Activated CD8-positive, alpha-beta T cell treated with anti-CD3 and anti-CD28 coated beads for 36 hours (primary cell): ENCODE data around the gene KLHL1. TPM values are rescaled to one million over a fixed set of nuclear protein-coding genes. Genes with fewer than 3 reads are reported as not detected.

ENCODE experiments used
- ATAC-seq: fragments of 200-7000 bp; cut with Tn5 transposase; one replicate; pipeline ENCODE4 v1.10.0; 2021; ENCODE audit warnings: mild to moderate bottlenecking, moderate library complexity
- CTCF ChIA-PET: fragments of 350-600 bp; sonication (Branson Sonifier 250); formaldehyde crosslinking; loops from one replicate; lab custom pipeline; 2021; ENCODE audit warnings: antibody characterized with exemption; lab: Charles Lee
- POLR2A ChIA-PET: fragments of 350-600 bp; sonication (Branson Sonifier 250); formaldehyde crosslinking; loops from one replicate; lab custom pipeline; 2021; ENCODE audit warnings: antibody characterized with exemption; lab: Charles Lee
- DNase-seq: peaks from one replicate; pipeline ENCODE4 v3.0.0-alpha.2; 2020
- H3K27ac Mint-ChIP-seq: one replicate; pipeline ENCODE4 v1.8.0; 2021; ENCODE audit warnings: mild to moderate bottlenecking, mixed read lengths
- H3K27me3 Mint-ChIP-seq: one replicate; pipeline ENCODE4 v1.8.0; 2021; ENCODE audit warnings: mixed read lengths
- H3K36me3 Mint-ChIP-seq: one replicate; pipeline ENCODE4 v1.8.0; 2021; ENCODE audit warnings: low read depth, mixed read lengths
- H3K4me1 Mint-ChIP-seq: one replicate; pipeline ENCODE4 v1.8.0; 2021; ENCODE audit warnings: low read depth, mixed read lengths
- H3K4me3 Mint-ChIP-seq: one replicate; pipeline ENCODE4 v1.8.0; 2021; ENCODE audit warnings: mild to moderate bottlenecking, moderate library complexity, mixed read lengths
- H3K9me3 Mint-ChIP-seq: one replicate; pipeline ENCODE4 v1.8.0; 2021; ENCODE audit warnings: mixed read lengths
- intact Hi-C: fragments of 100-400 bp; cut with micrococcal nuclease; formaldehyde crosslinking; loops from one replicate; pipeline ENCODE4 v1.10.0; 2022
- total RNA-seq, 2 experiments: library from RNA; stranded (reverse); gene quantifications; one replicate each; pipeline ENCODE4 v1.2.3, GENCODE V29; 2021
- TF ChIP-seq, protein P1 (sequence below): fragments of 200-600 bp; IDR thresholded peaks from one replicate; pipeline ENCODE4 v1.8.0; 2022; ENCODE audit warnings: antibody characterized with exemption, mild to moderate bottlenecking

The KLHL1 gene
- total RNA-seq, 2 experiments from 2014 or later, result not detected

DNA sequence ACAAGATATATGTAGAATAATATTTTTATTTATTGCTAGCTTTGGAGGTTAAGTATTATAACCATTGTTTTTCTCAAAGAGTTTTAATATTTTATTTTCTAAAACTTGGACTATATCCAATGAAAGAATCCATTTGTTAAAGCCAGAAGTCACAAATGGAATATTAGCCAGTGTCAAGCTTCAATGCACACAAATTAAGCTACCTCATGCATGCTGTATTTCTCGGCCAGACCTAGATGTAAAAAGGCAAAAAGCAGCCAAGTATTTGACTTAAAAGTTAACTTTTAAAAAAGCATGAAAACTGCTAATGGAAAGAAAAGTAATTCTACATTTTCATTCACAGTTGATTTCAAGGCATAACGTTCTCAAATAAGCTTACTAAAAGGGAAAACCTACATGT is 160.7 kb downstream of the KLHL1 start:
- DNase-seq (no peak), ATAC-seq (no peak)
- Mint-ChIP-seq H3K9me3 (peaks cover 15% of the 10 kb centered on the region), H3K27me3 (no peaks in the 10 kb centered on the region), H3K4me3 (no peak overlapping the region), H3K4me1 (no peaks in the 10 kb centered on the region), H3K36me3 (no peaks in the 10 kb centered on the region), H3K27ac (no peak overlapping the region)
- TF ChIP-seq, protein P1, sequence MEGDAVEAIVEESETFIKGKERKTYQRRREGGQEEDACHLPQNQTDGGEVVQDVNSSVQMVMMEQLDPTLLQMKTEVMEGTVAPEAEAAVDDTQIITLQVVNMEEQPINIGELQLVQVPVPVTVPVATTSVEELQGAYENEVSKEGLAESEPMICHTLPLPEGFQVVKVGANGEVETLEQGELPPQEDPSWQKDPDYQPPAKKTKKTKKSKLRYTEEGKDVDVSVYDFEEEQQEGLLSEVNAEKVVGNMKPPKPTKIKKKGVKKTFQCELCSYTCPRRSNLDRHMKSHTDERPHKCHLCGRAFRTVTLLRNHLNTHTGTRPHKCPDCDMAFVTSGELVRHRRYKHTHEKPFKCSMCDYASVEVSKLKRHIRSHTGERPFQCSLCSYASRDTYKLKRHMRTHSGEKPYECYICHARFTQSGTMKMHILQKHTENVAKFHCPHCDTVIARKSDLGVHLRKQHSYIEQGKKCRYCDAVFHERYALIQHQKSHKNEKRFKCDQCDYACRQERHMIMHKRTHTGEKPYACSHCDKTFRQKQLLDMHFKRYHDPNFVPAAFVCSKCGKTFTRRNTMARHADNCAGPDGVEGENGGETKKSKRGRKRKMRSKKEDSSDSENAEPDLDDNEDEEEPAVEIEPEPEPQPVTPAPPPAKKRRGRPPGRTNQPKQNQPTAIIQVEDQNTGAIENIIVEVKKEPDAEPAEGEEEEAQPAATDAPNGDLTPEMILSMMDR, result no peak
- POLR2A ChIA-PET, result no interaction called here
- intact Hi-C loops, result no loop called here
- CTCF ChIA-PET, result no interaction called here

DNA sequence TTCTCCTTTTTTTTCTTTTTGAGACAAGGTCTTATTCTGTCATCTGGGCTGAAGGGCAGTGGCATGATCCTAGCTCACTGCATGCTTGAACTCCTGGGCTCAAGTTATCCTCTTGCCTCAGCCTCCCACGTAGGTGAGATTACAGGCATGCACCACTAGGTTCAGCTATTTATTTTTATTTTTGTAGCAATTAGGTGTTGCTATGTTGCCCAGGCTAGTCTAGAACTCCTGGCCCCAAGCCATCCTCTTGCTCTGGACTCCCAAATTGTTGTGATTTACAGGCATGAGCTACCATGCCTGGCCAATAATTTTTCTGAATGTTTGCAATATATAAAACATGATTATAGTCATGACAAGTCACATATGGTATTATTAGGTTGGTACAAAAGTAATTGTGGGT is 161.7 kb downstream of the KLHL1 start:
- Mint-ChIP-seq H3K36me3 (no peaks in the 10 kb centered on the region), H3K4me3 (no peak overlapping the region), H3K4me1 (no peaks in the 10 kb centered on the region), H3K27me3 (no peaks in the 10 kb centered on the region), H3K9me3 (peaks cover 13% of the 10 kb centered on the region), H3K27ac (no peak overlapping the region)
- ChIA-PET CTCF (no interaction called here), POLR2A (no interaction called here)
- TF ChIP-seq, protein P1, result no peak
- no peak for ATAC-seq
- intact Hi-C loops, result no loop called here
- DNase-seq, result no peak

DNA sequence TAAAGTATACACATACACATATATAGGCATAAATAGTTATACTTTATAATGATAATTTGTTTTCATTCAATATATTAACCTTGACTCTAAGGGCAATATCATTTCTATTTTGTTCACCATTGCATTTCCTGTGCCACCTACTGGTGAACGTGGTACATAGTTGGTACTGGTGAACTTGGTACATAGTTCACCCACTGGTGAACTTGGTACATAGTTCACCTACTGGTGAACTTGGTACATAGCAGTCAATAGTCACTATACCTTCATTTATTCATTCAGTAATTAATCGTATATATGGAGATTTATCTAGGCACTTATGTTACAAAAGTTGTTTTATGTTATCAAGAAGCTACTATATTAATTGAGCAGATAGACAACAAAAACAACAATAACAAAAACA is 173.2 kb downstream of the KLHL1 start:
- ChIA-PET CTCF (no interaction called here), POLR2A (no interaction called here)
- intact Hi-C loops, result no loop called here
- Mint-ChIP-seq H3K27me3 (no peaks in the 10 kb centered on the region), H3K36me3 (no peaks in the 10 kb centered on the region), H3K9me3 (peaks cover 6% of the 10 kb centered on the region), H3K4me3 (no peak overlapping the region), H3K4me1 (no peaks in the 10 kb centered on the region), H3K27ac (no peak overlapping the region)
- TF ChIP-seq, protein P1, result no peak
- peak; percentile 1 for DNase-seq
- no peak for ATAC-seq

DNA sequence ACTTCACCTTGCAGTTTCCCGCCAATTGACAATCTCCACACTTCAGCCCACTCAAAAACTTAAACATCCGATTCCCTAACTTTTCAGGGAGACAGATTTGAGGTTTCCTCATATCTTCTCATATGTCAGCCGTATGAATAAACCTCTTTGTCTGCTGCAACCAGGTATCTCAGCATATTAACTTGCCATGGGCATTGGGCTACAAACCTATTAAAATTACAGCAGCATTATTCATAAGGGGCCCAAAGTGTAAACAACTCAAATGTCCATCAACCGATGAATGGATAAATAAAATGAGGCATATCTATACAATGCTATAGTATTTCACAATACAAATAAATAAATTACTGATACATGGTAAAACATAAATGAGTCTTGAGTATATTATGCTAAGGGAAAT is 180.0 kb downstream of the KLHL1 start:
- TF ChIP-seq, protein P1, result no peak
- H3K4me3 Mint-ChIP-seq, result no peak overlapping the region
- ATAC-seq (no peak), DNase-seq (no peak)
- H3K4me1 Mint-ChIP-seq, result no peaks in the 10 kb centered on the region
- CTCF ChIA-PET, result no interaction called here
- H3K36me3 Mint-ChIP-seq, result no peaks in the 10 kb centered on the region
- no peak overlapping the region for H3K27ac Mint-ChIP-seq
- peaks cover 4% of the 10 kb centered on the region for H3K9me3 Mint-ChIP-seq
- POLR2A ChIA-PET, result no interaction called here
- no peaks in the 10 kb centered on the region for H3K27me3 Mint-ChIP-seq
- intact Hi-C loops, result no loop called here

DNA sequence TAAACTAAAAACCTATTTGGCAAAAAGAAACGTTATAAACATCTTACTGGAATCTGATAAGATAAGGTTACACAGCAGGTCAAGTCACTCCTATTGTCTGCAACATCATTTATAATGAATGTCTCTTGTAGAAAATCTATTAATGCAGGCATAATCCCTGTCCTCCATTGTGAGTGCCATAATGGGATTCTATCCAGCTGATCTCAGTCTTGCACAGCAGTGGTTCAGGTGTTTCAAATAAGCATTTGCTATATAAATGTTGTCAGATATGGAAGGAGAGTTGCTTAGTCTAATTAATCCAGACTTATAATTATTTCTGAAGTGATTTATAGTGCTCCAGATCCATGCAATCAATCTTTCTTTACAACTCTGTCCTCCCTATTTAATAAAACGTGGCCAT is 187.1 kb downstream of the KLHL1 start:
- ChIA-PET POLR2A (no interaction called here), CTCF (no interaction called here)
- no peaks in the 10 kb centered on the region for H3K36me3 Mint-ChIP-seq
- intact Hi-C loops, result no loop called here
- H3K4me1 Mint-ChIP-seq, result no peaks in the 10 kb centered on the region
- peaks cover 3% of the 10 kb centered on the region for H3K9me3 Mint-ChIP-seq
- no peak overlapping the region for H3K27ac Mint-ChIP-seq
- no peak overlapping the region for H3K4me3 Mint-ChIP-seq
- DNase-seq (no peak), ATAC-seq (no peak)
- TF ChIP-seq, protein P1, result no peak
- no peaks in the 10 kb centered on the region for H3K27me3 Mint-ChIP-seq
